HT1080 (cell line): Measurements from ENCODE around the gene RSPH1. TPM values are rescaled to one million over a fixed set of nuclear protein-coding genes. Genes with fewer than 3 reads are reported as not detected.

Experiments
- DNase-seq: peaks from one replicate; pipeline ENCODE4 v3.0.0-alpha.2; 2015; ENCODE audit warnings: low read depth
- polyA plus RNA-seq, 2 experiments: library from polyadenylated mRNA; depleted of rRNA; stranded (reverse); fragments of >200 nt; gene quantifications; 2 replicates each; pipeline ENCODE4 v1.2.3, GENCODE V29; 2015
- total RNA-seq: library from RNA; depleted of rRNA; stranded (reverse); fragments of >200 nt; shearing (Covaris generic); gene quantifications from 2 replicates; pipeline ENCODE4 v1.2.3, GENCODE V29; 2014; rRNA removed

The RSPH1 gene
- not detected in 2 replicates for total RNA-seq
- polyA plus RNA-seq (2015; cell fraction: cytosol; rRNA removed), result not detected in 2 replicates
- not detected in 2 replicates for polyA plus RNA-seq (2015; cell fraction: nucleus; rRNA removed)

DNA sequence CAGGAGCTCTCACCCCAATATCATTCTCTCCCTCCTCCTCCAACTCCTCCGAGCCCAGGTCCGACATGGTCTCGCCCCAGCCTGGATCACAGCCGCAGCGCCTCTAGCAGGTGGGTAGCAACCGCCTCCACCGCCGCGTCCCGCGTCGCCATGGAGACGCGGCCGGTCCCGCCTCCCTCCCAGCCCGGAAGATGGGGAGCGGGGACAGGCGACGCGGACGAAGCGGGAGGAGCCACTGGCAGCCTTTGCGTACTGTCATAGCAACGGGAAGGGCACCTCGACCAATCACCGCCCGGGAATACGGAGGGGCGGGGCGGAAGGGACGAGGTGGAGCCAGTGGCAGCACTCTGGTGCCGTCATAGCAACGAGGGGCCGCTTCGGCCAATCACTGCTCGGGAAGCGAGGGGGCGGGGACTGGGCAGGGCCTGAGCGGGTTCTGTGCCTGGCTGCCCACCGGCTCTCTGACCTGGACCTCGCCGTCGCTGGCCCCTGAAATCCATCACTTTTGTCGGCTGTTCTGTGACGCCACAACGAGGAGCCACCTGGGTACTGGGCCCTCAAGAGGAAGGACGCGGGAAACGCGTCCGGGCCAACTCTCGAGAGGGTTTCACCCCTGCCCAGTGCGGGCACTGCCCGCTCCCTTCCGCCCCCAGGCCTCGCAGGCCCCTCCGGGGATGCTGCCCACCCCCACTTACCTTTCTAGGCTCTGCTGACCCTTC lies at the start of gene RSPH1:
RSPH1 (minus strand) TSS at position 105 of the 719 bp plus-strand sequence; CDS start at position 67, 38 bp downstream.
- peak; percentile 97 for DNase-seq

DNA sequence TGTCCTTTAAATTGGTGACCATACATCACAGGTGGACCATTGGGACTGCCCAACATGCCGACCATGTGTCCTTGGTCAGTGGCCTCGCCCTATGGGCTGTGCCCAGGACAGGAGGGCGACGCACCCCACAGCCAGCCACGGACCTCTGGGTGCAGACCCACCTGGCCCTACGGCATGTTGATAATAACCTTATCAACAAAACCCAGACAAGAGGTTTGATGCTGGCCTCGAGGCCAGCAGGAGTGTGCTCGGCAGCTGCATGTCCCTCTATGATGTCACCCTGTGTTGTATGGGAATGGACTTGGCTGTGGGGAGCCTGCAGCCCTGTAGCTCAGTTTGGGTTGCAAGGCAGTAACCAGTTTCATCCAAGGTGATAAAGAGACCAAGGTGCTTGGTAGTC lies 49.7 kb upstream of the RSPH1 start:
- DNase-seq, result no peak

DNA sequence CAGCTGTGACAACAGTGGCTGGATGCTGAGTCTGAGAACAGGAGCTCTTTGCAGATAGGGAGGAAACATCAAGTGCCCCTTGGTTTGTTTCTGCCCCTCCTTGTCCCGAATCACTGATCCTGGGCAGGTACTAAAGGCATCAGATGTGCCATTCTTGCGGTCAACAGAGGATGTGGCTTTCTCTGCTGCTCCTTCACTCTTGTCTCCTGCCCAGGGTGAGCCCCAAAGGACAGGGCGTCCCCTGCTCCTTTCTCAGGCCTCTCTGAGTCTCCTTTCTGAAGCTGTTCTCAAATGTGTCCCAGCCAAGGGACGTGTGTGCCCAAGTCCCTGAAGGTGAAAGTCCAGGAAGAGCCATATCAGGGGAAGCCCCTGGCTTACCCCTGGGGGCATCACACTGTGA lies 49.3 kb upstream of the RSPH1 start:
- DNase-seq, result no peak

DNA sequence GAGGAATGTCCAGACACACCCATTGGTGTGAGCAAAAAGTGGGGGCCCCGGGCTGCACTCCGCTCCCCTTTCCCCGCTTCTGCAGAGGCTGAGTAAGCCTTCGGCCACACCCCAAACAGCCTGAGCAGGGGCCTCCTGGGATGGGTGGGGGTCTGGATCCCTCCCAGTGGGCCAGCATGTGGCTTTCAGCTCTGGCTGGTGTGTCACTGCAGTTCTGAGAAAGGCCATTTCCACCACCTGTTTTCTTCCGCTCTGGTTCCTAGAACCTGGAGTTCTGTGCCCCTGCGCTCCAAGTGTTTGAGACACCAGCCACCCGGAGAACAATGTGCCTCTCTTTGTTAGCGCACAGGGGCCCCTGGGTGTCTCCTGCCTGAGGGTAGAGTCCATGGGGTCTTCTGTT lies 48.5 kb upstream of the RSPH1 start:
- DNase-seq, result no peak

DNA sequence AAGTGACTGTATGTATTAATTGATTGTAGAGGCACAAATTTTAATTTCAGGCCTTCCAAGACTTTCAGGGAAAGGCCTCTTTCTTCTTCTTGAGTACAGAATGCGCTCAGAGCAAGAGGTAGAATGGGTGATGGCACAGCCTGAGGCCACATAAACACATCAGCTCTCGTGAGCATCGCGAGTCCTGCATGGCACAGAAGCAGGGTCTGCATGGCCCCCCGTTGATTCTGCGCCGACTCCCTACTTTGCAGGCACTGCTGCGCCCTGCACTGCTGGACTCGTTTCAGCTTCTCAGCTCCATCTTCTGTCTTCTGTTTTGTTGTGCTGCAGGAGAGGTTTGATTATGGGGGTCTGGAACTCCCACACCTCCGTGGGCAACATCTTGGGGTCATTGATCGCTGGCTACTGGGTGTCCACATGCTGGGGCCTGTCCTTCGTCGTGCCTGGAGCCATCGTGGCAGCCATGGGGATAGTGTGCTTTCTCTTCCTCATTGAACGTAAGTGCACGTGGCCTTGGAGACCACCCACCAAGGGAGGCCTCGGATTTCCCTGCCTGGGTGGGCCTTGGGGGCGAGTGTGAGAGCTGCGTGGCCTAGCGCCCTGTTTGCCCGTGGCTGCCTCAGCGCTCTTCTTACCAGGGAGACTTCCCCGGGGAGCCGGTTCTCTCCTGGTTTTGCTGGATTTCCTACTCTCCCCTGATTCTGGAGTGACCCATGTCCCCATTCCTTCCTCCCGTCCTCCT lies 47.3 kb upstream of the RSPH1 start:
- DNase-seq, result no peak

DNA sequence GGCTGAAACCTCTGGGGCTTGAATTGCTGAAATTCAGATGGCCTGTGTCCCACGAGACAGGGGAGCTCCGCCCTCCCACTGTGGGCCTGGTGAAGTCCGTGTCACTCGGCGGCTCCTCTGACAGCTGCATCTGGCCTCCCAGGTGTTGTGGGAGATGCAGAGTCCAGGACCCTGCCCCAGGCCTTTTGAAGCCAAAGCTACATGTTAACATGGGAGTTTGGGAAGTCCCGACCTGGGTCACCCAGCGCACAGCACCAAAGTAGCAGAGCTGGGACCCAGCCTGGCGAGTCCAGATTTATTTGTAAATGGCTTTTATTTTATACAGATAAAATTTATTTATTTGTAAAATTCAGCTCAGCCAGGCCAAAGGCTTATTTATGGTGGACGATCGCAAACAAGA lies 46.6 kb upstream of the RSPH1 start:
- no peak for DNase-seq

DNA sequence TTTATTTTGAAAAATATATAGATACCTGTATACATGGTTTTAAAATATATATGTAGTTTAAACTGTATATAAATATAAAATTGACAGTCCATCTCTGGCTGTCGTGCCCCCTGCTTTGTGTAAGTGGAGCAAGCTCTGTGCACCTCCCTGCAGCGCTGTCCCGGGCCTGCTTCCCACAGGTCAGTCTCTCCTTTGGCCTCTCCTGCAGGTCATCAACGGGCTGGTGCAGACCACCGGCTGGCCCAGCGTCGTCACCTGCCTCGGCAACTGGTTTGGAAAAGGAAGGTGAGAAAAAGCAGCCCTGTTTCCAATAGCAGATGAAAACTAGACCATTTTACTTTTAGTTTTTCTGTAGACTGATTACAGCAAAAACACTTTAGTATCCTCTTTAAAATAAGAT lies 46.2 kb upstream of the RSPH1 start:
- DNase-seq, result no peak

DNA sequence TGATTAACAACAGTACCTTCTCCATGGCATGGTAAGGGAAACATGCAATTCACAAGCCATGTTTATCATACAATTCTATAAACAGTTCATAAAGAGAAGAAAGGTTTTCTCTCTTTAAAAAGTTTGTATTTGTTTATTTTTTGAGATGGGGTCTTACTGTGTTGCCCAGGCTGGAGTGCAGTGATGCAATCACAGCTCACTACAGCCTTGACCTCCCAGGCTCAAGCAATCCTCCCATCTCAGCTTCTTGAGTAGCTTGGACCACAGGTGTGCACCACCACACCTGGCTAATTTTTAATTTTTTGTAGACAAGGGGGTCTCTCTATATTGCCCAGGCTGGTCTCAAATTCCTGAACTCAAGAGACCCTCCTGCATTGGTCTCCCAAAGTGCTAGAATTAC lies 45.6 kb upstream of the RSPH1 start:
- DNase-seq, result no peak

DNA sequence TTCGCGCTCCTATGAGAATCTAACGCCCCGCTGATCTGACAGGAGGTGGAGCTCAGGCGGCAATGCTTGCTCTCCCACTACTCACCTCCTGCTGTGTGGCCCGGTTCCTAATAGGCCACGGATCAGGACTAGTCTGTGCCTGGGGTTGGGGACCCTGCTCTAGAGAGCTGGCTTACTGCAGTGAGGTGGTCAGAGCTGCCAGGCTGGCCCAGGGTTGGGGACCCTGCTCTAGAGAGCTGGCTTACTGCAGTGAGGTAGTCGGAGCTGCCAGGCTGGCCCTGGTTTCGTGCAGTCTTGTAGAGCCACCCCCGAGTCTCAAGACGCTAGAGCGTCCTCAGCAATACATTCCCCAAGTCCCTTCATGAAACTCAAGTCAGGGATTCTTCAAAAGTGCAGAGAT lies 45.1 kb upstream of the RSPH1 start:
- no peak for DNase-seq

DNA sequence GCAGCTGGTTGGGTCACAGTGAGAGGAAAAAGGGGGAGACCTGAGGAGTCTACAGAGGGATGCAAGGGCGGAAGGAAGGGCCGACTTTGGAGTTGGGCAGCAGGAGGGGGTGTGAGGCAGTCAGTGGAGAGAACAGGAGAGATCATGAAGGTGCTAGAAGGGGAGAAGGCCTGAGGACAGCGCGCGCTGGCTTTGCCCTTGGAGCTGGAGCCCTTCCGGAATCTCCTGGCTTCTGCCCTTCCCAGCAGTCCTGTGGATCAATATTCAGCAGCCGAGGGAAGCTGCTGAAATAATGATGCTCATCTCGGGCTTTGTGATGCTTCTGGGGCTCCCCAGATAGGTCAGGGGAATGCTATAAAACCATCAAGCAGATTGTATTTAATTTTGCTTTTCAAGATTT lies 44.4 kb upstream of the RSPH1 start:
- DNase-seq, result no peak

DNA sequence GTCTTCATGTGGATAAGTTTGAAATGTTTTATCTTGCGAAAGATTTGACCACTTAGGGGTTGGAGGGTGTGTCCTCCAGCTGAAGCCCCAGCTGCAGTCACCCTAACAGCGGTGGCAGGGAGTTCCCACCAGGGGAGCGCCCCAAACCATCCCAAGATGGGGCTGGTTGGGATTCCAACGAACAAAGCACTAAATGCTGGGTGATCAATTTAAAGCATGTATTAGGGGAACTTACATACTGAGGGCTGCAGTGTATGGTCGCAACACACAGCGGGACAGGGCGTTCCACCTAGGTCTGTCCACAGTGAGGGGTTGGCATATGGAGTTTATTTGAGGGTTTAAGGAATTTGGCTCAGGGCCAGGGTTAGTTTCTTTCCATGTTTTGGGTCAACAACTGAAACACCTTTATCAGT lies 43.9 kb upstream of the RSPH1 start:
- no peak for DNase-seq

DNA sequence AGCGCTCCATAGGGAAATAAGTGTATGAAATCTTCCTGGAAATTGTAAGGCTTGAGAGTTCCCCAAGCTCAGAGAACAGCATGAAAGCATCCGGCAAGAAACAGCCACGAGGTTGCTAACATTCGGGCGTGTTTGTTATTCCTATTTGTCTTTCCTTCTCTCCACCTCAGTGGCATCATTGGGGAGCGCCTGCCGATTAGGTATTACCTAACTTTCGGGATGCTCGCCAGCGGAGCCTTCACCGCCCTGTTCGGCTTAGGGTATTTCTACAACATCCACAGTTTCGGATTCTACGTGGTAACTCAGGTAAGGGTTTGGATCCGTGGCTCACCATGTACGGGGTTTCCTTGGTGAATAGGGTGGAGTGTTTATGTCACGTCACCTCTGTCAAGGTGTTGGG lies 43.3 kb upstream of the RSPH1 start:
- DNase-seq, result no peak

DNA sequence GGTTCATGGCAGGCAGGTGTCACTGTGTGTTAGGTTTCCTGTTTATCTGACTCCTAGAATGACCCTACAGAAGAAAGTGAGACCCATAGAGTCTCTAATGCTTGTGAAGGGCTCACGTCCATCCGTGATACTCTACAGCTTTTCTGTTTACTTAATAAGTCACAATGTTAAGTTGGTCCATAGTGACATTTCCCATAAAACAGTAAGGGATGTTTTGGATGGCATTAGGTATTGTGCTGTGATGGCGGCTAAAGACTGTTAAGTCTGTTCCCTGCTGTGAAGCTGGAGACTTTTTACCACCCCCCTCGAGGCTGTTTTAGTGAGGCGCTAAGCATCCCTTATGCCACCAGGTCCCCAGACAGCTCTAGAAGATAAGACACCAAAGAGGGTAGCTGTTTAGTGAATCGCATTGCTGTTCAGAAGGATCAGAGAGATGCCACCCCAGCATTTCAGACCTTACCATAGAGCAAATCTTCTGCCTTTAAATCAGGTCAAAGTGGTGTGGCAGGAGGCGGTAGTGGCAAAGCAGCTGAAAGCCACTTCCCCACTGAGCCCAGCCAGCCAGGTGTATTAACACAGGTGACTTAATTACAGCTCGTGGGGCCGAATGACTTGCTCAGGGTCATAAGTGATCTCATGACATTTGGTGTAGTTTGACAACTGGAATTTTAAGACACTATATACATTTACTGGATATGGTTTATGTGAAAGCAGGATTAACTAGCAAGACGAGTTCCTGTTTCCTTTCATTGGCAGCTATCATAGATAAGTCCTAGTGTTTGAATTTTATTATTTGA lies 42.7 kb upstream of the RSPH1 start:
- no peak for DNase-seq

DNA sequence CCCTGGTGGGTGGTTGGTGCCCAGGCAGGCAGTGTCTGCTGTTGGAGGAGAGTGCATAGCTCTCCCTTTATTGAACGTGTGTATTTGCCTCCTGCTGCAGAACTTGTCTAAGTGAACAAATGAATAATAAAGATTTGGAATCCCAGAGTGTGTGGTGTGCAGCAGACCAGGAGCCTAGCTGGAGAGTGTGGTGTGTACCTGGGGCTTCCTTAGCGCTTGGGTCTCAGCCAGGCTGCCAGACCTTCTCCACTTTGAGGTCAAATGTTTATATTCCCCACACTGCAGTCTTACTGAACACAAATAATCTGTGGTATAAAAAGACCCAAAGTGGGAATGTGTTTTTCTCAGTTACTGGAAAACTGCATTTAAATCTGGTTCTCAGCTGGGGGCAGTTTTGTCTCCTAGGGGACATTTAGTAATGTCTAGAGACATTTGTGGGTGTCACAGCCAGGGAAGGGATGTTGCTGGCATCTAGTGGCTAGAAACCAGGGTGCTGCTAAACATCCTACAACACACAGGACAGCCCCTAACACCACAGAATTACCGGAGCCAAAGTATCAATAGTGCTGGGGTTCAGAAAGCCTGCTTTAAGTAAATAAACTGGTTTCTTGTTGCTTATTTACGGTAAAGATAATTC lies 41.2 kb upstream of the RSPH1 start:
- DNase-seq, result no peak

DNA sequence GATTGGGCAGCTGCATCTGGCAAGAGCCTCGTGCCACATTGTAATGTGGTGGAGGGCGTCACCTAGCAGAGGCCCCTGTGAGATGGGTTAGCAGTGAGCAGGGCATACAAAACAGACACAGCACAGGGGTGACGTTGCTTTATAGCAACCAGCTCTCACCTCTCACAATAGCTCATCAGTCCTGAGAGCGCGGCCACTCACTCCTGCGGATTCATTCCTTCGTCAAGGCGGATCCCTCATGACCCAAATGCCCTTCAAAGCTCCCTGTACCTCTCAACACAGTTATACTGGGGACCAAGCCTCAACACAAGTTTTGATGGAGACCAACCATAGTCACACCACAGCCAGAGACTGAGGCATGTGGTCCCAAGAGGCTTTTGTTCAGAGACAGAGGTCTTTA lies 40.6 kb upstream of the RSPH1 start:
- DNase-seq, result no peak

DNA sequence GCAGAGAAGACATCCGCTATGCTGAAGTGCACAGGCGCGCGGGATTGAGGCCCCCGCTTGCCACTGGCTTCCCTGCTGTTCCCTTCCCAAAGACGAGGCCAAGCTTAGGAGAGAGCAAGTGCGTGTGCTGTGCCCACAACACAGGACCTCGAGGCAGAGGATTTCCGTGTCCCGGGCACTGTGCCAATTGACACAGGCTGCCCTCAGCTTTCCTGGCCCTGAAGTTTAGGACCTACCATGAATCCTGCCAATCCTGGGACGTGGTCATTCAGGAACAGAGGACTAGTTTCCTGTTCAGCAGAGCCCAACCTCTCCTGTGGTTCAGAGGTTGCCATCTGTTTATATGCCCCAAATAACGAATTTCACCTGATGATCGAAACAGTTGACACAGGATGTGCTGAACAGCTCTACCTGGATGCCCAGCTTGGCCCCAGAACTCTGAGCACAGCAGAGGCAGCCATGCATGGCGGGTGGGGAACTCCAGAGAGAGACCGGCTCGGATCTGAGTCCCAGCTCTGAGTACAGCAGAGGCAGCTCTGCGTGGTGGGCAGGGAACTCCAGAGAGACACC lies 39.7 kb upstream of the RSPH1 start:
- DNase-seq, result no peak

DNA sequence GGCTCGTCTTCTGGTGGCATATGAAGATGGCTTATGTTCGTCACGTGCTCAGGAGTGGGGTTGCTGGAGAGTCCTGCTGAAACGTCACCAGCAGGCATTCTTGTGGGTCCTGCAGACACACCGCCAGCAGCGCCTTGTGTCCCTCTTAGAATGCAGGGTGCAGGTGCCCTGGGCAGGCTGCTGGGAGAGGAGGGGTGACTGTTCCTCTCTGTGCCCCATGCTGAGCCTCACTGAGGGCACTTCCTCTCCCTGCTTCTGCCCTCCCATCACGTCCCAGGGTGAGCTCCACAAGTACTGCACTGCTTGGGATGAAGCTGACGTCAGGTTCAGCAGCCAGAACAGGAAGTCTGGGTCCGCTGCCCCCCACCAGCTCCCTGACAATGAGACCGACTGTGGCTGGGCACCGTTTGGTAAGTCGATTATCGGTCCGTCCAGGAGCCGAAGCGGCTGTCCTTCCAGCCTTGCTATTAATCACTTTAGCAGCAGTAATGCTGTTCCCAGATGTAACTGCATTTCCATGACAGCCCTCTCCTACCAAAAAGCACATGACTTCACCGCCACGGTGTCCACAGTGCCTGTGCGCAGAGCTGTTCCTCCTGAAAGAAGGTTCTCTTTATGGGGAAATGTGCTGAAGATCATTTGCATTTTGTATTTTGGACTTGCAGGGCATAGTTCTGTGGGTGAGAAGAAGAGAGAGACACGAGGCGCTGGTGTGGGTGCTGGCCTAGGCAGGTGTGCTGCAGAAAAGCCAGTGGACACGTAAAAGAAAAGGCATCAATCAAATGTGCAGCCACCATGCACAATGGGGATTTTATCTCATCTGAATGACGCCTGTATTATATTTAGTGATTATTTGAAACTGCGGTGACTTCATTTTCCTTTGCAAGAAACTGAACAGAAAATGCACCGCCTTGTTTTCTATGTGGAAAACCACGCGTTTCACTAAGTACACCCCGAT lies 38.7 kb upstream of the RSPH1 start:
- DNase-seq, result peak; percentile 30

DNA sequence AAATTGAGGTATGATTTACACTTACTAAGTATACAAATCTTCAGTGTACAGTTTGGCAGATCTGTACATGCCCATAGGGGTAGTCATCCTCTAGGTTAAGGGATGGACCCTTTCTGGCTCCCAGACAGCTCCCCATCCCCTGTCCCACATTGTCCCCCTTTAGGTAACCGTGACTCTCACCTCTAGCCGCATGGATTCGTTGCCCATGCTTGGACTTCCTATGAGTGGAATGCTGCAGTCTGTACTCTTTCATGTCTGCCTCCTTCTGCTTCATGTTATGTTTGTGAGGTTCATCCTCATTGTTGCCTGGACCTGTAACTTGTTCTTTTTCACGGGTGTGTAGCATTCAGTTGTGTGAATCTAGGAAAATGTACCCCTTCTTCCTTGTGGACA lies 37.9 kb upstream of the RSPH1 start:
- DNase-seq, result no peak

DNA sequence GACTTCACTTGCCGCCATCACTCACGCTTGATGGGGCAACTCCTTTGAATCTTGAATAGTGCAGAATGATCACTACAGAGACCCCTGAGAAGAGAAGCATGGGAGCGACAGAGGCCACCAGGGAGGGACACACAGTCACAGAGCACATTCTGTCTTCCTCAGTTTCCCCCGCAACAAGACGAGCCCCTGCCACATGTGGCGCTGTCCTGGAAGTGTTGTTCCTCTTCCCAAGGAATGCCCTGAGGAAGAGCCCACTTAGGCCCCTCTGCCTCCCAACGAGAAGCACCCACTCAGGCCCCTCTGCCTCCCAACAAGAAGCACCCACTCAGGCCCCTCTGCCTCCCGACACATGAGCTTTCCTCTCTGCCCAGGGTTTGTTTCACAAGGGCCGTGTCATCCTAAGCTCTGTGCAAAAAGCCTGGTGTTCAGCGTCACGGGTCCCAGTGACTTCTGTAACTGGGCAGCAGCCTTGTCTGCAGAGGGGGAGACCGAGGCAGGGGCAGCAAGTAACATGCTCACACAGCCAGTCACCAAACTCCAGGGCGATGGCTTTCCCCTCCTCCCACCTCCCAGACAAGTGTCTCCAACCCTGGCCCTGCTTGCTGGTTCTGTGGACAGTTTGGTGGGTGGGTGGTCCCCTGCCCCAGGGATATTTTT lies 37.4 kb upstream of the RSPH1 start:
- DNase-seq, result no peak
